GM12892 (cell line): ENCODE results near the gene PTTG1IP.

Source experiments
- POLR2A ChIP-seq: IDR thresholded peaks from 2 replicates; pipeline ENCODE4 v1.6.1; 2011; ENCODE audit warnings: low read depth, low read length, control low read depth
- POLR2AphosphoS5 ChIP-seq: IDR thresholded peaks from 2 replicates; pipeline ENCODE4 v1.6.1; 2011; ENCODE audit warnings: low read depth, low read length, control low read depth

DNA sequence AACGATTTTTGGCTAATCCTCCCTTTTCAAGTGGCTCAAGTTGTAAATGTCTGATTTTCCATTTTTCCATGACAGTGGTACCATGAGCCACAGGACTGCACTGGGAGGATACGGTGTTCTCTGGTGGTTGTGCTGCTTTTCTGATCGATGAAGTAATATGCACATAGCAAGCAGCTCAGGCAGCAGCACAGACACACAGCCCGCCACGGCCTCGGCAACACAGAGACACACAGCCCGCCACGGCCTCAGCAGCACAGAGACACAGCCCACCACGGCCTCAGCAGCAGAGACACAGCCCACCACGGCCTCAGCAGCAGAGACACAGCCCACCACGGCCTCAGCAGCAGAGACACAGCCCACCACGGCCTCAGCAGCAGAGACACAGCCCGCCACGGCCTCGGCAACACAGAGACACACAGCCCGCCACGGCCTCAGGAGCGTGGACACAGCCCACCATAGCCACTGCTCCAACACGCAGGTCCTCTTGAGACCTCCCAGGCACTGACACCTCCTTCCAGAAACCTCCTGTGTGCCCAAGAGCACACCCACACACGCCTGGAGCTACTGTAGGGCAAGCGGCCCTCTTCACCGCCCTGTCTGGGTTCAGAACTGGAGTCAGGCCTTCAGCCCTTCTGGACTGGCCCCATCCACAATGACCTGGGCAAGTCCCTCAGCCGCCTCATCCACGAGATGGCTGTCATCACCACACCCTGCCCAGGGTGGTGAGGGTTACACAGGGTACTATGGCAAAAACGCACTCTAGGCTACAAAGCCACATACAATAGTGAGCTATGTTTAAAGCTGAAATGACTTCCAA, 10.4 kb downstream of the PTTG1IP start:
- no peak for TF ChIP-seq POLR2A
- no peak for TF ChIP-seq POLR2AphosphoS5
